UCSD-AML1 (cell line): Measurements from ENCODE around the gene CCDC122.

Source experiments
- DNase-seq: peaks from one replicate; lab custom pipeline; 2025; ENCODE audit not compliant: unreplicated experiment; lab: John Stamatoyannopoulos, UW

The CCDC122 gene

DNA sequence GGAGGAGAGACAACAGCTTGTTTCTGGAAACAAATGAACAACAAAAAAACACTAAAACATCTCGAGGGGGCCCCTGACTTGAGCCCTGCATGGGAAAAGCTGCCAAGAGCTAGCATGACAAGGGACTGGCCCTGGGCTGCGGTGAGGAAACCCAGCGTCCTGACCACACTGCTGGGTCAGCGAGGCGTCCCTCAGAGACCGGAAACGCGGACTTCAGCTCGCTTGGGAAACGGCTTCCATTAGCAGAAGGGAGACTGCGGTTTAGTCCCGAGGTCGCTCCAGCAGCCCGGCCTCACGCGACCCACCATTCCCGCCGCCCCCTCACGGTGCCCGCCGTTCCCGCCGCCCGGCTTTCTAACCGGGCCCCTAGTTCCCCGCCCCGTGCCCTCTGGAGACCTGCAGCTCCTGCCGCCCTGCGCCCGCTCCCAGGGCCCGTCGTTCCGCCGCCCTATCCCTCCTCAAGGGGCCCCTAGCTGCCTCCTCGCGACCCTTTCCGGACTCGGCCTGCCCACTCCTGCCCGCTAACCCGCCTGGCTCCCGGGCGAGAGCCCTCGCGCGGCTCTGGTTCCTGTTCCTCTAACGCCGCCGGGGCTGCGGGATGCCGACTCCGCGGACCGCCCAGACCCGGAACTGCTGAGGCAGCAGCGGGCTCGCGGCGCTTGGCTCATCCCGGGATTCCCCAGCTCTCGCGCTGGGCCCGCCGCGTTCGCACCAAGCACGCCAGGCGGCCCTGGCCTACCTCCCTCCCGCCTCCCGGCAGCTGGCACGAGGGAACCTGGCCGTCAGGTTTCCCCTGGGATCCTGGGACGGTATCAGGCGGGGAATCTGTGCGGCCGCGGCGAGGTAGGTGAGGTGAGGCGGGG, at the start of gene CCDC122:
Gene CCDC122, minus strand, starts transcription at position 849 of the 863 bp plus-strand sequence. CDS start 10,364 bp downstream, outside the sequence.
- peak; percentile 82 for DNase-seq

DNA sequence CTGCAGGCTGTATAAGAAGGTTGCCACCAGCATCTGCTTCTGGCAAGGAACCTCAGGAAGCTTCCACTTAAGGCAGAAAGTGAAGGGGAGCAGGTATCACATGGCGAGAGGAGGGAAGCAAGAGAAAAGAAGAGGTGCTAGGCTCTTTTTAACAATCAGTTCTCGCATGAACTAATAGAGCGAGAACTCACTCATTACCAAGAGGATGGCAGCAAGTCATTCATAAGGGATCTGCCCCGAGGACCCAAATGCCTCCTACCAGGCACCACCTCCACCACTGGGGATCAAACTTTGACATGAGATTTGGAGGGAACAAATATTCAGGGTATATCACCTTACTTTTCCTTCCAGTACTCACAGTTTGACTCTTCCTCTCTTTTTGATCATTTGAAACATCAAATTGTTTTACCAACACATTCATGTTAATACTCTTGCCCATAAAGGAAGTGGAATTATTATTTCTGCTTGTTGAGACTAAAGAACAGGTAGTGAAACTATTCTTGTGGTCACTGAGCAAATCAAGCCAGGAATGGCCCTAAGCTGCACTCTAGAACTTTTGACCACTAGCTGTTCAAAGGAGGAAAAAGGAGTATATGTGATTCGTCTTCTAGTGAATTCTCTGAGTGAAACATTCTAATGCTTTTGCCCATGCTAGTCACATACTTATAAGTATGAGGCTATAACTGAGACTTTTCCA, 45.2 kb upstream of the CCDC122 start:
- DNase-seq: no peak

DNA sequence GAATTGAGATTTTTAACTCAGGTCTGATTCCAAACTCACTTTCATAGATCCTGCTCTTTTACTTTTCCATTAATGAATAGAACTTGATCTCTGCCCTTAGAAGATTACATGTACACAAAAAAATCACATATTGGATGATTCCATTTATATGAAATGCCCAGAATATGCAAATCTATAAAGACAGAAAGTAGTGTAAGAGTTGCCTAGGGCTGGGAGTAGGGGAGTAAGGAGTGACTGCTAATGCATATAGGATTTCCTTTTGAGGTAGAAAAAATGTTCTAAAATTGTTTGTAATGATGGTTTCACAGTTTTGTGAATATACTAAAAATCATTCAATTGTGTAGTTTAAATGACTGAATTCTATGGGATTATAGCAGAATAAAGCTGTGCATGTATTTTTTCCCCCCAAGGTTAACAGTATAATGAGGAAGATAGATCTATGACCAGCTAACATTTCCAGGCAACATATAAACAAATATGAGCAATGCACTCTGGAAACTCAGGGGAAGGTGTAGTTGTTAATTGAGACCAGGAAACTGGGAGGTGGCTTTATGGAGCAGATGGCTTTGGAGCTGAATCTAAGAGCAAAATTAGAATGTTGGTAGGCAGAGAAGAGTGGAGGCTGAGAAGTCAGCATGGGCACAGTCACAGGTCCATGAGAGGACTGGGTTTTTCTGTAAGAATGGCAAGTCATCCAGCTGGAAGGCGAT, 41.6 kb upstream of the CCDC122 start:
- no peak for DNase-seq

DNA sequence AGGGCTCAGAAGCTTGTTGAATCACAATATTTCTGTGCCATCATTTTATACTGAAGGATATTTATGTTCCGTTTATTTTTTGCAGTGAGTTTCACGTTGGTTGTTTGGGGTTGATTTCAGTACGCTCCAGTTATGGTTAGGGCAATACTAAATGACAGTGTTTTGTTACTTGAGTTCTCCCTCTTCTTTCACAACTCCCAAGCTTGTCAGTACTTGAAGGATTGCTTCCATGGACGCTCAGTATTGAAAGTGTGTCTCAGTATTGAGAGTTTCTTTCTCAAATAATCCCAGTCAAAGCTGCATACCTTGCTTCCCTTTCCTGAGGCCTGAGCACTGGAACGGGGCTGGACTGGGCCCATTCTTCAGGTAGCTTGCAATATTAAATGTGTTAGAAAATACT, 39.1 kb upstream of the CCDC122 start:
- DNase-seq: no peak

DNA sequence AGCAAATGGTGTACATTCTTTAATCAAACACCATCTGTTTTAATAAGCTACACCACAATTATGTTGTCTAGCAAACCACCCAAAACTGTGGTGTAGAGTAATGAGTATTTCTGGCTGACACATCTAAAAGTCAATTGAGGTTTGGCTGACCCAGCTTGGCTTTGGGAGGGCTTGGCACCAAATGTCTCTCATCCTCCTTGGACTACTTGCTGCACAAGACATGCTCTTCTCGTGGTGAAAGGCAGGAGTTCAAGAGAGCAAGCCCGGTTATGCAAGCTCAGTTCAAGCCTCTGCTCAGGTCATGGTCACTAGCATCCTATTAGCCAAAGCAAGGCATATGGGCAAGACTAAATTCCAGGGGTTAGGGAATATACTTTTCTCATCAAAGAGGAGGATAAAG, 37.3 kb upstream of the CCDC122 start:
- DNase-seq: no peak

DNA sequence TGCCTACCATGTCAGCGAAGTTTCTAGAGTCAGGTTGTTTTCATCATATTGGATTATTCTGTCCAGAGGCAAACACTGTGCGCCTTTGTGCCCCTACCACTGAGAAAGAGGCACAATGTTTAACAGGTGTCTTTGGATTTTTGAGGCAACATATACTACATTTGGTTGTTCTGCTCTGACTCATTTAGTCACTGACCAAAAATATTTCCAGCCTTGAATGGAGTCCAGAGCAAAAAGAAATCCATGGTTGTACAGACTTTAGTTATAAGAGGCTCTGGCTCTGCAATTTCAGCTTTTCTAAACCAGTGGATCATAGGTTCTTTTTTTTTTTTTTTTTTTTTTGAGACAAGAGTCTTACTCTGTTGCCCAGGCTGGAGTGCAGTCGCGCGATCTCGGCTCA, 35.9 kb upstream of the CCDC122 start:
- no peak for DNase-seq

DNA sequence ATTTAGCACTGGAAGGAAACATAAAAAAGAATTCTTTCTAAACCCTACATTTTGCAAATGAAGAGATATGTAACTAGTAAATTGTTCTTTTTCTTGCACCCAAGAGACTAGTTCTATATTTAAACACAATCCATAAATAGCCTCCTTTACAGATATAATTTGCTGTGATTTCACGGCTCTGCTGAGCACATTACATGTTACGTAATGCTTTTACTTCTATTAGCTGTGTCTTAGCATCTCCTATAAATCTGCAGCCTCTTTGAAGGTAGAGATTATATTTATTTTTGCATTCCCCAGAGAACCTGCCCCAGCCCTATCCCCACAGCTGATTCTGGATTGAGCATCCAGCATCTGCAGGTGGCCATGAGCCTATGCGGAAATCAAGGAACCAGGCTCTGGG, 32.3 kb upstream of the CCDC122 start:
- DNase-seq: no peak

DNA sequence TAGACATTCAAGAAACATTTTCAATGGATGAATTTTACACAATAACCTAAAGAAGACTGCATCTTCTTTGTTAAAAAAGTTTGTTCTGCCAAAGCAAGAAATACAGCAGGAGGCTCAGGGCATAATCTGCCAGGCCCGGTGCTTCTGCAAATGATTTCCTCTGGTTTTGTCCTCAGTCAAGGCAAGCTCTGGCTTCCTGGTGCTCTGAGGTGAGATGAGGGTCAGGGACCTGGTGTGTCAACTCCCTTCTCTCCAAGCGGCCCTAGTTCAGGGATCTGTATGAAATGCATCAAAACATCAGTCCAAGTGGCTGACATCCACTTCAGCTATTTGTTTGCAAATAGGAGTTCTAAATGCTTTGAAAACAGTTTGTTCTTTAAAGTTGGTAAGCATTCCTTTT, 31.7 kb upstream of the CCDC122 start:
- DNase-seq: peak; percentile 24

DNA sequence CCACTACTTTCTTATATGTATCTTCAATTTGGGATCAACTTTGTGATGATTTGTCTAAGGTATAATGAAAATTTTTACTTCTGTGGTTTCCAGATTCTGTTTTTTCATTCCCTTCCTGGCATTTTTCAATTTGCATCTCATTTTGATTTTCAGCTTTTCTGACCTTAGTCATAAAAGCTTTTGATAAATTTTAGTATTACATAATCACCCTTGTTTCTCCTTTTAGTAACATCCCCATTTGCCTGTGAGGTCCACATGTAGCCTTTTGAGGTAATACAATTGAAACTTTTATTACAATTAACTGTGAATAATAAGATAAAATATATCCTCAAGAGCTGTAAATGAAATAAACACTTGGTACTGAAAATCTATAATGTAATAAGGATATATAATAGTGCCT, 31.3 kb upstream of the CCDC122 start:
- DNase-seq: no peak

DNA sequence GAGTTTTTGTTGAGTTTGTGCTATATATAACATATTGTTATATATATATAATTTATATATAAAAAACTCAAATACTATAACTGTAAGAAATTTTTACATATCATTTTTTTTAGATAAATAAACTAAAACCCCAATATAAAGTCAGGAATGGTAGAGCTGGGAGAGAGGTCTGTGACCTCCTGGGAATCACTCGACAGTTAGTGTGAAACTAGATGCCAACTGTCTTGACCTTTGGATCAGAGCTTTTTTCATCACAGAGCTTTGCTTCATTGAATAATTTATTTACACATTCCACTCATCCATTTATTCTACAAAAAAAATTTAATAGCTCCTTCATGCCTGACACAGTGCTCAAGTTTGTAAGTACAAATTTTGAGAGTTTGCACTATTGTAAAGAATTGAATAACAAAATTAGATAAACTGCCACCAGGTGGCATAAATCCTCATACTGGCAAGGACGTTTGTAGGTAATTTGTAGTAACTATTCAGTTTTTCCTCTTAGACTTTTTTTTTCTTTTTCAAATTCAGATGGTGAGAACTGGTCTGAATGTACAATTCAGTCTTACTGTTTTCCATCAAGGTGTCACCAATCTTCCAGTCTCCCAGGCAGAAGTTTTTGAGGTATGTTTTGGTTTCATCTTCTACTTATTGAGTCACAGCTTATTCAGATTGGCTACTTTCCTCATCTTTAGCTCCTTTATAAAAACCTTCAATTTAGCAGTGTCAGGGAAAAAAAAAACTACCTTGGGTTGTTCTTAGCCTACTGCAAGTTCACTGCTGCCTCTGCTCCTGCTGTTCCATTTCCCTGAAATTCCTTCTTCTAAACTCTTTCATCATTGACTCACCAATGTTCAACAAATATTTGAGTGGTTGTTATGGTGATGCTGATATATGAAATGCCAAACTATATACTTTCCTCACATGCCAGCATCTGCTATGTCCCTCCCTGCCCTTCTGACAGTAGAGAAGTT, 28.9 kb upstream of the CCDC122 start:
- no peak for DNase-seq

DNA sequence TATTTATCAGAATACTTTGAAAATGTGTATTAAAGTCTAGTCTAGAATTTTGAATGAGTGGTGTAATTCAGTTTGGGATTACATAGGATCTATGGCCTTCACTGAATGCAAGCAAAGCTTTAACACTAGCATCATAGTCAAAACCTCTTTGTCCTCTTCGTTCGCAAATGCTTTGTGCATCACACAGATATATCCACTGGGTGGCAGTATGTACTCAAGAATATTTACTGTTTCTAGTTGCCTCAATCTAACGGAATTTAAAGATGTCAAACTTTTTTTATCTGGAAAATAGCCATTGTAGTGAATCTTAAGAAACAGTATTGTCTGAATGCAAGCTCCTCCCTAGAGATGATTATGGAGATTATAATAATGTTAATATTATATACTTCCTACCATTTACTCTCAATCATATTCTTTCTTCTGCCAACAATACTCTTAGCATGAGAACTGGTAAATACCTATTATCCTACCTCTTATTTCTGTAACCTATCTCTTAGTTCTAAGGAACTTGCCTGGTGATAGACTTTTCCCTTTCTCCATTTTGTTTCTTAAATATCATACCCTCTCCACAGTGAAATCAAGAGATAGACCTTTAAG, 26.0 kb upstream of the CCDC122 start:
- DNase-seq: no peak

DNA sequence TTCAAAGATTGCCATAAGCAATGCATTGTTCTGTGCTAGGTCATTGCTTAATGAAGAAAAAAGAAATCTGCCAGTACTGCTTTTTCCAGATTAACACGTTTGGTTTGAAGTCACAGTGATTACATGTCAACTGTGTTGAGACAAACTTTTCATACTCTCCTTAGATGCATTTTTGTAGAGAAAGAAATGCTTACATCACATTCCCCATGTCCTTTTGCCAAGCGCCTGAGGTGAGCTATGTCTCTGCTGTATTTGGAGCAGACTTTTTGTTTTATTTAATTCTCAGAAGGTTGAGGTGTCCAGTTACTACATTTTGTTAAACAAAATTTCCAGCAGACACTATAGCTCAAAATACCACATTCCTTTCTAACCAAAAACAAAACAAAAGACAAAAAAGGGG, 16.4 kb upstream of the CCDC122 start:
- DNase-seq: no peak

DNA sequence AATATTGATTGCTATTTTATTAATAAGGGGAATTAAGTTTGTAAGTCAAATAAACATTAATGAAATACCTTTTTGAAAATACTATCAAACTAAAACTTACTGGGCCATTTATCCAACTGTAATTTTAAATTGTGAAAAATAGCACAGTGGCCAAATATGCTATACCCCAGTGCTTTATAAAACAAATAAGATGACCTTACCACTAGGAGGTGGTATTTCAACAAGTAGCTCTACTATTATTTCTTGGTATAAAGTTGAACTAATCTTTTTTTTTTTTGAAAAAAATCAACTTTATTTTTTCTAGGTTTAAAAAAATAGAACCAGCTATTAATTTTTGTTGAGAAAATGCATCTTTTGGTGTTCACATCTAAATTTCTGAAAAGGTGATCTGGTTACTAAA, 14.9 kb upstream of the CCDC122 start:
- no peak for DNase-seq

DNA sequence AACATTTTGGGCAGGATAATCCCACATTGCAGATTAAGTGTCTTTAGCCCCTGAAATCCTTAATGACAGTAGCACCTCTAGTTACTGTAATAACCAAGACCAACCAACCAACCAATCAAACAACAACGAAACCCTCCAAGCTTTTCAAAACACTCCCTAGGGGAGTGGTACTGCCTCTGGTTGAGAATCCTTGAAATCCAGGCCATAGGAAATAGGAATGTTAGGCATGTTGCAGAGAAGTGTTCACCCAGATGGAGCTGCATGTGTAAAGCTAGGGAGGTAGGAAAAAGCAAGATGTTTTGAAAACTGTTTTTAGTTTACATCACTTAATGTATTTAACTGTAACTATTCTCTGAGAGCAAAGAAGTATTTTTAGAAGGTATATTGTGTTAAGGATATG, 4.7 kb upstream of the CCDC122 start:
- no peak for DNase-seq

DNA sequence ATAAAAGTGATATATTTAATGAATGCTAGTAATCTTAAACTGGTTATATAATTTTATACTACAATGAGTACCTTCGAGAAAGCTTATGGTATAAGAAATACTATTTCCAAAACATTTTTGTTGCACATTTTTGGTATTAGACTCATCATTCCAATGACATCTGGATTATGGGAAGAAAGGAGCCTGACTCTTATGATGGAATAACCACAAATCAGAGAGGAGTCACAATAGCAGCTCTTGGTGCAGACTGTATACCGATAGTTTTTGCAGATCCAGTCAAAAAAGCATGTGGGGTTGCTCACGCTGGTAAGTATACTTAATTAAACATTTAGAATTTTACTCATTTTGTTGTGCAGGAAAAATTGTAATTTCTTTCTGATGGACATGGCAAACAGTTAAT, 4.1 kb upstream of the CCDC122 start:
- DNase-seq: no peak

DNA sequence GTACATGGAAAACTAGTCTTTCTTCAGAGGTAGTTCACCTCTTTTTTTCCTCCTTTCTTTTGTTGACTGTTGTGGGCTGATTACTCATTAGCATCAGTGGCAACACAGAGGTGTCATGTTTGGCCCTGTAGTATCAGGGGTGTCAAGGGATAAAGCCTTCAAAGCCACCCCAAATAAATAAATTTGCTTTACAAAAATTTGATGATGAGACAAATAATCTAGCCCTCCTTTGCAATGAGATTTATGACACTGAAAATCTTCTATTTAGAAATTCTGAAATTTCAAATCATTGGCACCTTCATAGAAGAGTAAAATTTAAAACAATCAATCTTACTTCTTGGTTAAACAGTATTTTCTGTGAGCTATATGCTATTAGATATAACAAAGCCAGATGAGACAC, 2.0 kb upstream of the CCDC122 start:
- DNase-seq: no peak

DNA sequence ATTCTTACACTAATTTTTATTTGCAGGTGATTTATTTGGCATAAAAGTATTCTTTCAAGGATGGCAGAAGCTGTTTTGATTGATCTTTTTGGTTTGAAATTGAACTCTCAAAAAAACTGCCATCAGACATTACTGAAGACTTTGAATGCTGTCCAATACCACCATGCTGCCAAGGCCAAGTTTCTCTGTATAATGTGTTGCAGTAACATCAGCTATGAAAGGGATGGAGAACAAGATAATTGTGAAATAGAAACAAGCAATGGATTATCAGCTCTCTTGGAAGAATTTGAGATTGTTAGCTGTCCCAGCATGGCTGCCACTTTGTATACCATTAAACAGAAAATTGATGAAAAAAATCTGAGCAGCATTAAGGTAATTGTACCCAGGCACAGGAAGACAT, 1.4 kb upstream of the CCDC122 start:
- no peak for DNase-seq

DNA sequence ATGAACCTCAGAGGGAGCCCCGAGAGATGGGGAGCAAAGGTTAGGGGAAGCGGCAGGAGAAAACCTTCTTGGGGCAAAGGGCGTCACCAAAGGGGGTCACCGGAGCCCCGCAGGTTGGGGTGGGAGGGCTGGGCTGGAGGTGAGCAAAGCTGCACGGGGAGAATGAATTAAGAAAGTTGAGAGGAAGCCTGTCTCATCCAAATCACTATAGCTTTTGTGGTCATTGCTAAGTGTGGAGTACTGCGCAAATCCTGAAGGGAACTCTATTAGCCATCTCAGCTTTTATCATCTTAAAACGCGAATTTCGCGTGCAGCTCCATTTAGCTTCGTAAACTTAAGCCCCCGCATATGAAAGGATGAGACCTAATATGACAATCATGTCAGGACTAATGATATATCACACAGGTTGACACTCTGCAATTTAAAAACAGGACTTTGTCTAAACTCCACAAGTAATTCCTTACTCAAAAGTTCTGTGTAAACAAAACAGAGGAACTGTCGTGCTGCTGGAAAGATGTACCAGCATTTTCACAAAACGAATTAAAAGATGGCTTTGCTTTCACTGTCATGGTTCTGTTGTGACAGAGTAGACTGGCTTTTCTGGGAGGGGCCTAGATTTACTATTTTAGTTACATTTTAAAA, 795 bp upstream of the CCDC122 start:
- DNase-seq: no peak

DNA sequence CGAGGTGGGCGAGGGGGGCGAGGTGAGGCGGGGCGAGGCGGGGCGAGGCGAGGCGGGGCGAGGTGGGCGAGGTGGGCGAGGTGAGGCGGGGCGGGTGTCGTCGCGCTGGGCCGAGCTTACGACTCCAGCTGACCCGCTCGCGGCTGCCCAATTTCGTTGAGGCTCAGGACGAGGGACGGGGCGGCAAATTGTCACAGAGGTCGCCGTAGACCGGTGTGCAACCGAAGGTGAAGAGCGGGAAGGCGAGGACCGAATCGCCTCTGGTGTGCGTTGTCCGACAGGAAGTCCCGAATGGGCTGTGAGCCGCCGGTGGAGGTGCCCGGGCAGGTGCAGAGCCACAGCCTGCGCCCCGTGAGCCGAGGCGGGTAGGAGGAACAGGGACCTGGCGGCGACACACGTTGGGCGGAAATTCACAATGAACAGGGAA, 228 bp upstream of the CCDC122 start, which contains the start of gene LACC1:
Gene LACC1, plus strand, starts transcription at position 150 of the 427 bp plus-strand sequence. CDS start 1,082 bp downstream, outside the sequence.
- DNase-seq: no peak

DNA sequence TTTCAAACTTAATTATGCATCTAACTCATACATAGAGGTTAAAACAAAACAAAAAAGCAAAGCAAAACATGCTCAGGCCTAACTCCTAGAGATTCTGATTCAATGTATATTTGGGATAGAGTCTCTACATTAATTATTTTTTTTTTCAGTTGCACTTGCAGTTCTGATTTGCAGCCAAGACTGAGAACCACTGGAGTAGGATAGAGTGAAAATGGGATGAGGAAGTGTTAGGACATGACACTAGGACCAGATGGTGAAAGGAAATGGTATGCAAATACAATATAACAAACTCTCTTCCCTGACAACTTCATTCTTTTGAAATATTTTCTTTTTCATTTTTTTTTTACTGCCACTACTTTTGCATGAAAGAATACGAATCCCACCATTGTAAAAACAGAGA, 1.8 kb downstream of the CCDC122 start:
- DNase-seq: no peak
